B cell (primary cell): ENCODE measurements around the gene DPM2.

Source experiments
- CTCF ChIP-seq: fragments of 200-600 bp; IDR thresholded peaks from one replicate; pipeline ENCODE4 v1.8.0; 2022; ENCODE audit warnings: antibody characterized with exemption, mild to moderate bottlenecking
- EZH2 ChIP-seq: IDR thresholded peaks from 2 replicates; pipeline ENCODE4 v1.6.1; 2012; ENCODE audit warnings: borderline replicate concordance, low read depth, mild to moderate bottlenecking, moderate library complexity, low read length; ENCODE audit not compliant: insufficient read depth, poor library complexity, severe bottlenecking

- TF ChIP-seq CTCF = no peak
- no peak for TF ChIP-seq EZH2
Measured at GRCh38 chr9:127905788-127906191, 31.9 kb downstream of the DPM2 start.
